GM18870 (cell line): ENCODE results near the gene NKD1.
"Not testable (repeated sequence)": the region's sequence is repeated elsewhere in the genome, so short reads cannot be mapped to it uniquely, and the experiment has no call there.

Experiments used
- ATAC-seq: cut with Tn5 transposase; IDR thresholded peaks from one replicate; pipeline ENCODE4 v1.9.1; 2021; ENCODE audit warnings: moderate library complexity; ENCODE audit not compliant: unreplicated experiment

Gene NKD1

DNA sequence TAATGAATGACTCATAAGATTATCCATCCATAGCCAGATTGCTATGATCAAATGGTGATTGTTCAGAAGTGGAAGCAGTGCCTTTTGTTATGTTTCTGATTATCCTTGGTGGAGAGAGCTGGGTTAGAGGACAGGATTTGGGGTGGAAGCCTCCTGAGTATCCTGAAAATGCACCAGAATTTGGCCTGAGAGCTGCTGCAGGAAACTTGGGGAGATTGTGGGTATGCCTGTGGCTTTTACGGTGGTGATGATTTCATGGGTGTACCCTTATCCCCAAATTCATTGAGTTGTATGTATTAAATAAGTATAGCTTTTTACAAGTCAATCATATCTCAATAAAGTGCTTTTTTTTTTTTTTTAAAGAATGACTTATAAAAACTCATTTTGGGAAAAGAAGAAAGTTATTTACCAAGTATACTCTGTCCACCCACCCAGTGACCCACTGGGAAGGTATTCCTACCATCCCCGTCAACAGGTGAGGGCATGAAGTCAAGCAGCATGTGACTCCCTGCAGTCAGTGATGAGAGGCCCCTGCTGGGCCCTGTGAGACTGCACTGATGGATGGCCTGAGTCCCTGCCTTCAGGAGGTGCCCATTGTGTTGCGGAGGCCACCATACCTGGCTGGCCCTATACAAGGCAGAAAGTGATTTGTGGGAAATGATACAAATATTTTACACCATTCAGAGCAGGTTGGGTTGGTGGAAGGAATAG, 28.4 kb downstream of the NKD1 start:
- ATAC-seq, result no peak

DNA sequence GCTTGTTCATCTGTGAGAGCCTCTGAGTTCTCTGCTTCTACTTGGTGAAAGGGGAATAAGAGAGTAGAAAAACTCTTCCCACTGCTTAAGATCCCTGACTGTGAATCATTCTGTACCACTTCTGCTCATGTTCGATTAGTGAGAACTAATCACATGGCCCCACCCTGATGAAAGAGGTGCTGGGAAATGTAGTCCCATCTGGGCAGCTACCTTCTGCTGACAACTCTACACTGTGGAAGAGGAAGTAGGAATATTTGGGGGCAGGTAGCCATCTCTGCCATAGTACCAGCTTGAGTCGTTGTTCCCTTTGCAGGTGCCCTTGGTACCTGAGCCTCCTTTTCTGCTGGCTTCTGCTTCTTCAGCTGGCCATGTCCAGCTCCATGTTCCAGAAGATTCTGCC, 29.9 kb downstream of the NKD1 start:
- no peak for ATAC-seq

DNA sequence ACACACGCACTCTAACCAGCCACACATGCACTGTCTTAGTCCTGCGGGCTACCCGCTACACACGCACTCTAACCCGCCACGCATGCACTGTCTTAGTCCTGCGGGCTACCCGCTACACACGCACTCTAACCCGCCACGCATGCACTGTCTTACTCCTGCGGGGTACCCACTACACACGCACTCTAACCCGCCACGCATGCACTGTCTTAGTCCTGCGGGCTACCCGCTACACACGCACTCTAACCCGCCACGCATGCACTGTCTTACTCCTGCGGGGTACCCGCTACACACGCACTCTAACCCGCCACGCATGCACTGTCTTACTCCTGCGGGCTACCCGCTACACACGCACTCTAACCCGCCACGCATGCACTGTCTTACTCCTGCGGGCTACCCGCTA, 31.2 kb downstream of the NKD1 start:
- ATAC-seq, result not testable (repeated sequence)

DNA sequence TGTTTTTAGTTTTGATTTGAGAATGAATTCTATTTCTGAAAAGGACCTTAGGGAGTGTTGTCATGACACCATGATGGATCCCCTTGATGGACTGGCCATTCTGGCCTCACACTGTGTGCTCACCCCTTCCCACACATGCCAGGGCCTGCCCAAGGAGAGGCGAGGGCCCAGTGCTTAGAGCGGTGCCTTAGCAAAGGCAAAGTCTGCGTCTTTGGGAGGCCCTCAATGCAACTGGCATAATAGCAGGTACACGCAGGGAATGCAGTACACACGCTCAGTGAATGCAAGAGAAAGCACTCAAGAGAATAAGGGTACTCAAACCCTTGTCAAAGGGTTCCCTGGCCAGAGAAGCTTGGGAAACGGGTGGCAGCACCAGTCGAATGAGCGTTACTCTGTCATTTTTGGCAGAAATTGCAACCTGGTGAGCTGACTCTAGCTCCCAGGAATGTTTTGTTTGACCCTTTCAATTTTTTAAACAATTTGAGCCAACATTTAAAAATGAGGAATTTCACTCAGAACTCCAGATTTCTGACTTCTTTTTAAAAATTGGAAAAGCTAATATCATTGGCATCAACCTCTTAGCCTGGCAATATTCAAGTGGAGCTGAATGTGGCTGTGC, 32.1 kb downstream of the NKD1 start:
- no peak for ATAC-seq

DNA sequence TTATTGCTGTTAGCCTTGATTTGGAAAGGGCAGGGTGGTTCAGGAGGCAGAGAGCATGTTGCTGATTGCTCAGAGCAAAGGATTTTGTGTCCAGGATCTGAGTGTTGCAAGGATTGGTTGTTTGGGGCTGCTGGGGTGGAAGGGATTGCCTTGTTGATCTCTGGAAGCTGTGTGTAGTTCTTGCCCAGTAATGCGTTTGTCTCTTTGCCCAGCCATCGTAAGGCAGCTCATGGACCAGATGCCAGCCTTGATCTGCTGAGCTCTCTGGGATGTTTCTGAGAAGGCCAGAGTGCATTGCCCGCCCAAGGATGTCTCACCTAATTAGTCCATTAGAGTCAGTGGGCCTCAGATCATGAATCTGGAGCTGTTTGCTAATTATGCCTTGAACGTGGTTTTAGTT, 33.6 kb downstream of the NKD1 start:
- ATAC-seq, result no peak

DNA sequence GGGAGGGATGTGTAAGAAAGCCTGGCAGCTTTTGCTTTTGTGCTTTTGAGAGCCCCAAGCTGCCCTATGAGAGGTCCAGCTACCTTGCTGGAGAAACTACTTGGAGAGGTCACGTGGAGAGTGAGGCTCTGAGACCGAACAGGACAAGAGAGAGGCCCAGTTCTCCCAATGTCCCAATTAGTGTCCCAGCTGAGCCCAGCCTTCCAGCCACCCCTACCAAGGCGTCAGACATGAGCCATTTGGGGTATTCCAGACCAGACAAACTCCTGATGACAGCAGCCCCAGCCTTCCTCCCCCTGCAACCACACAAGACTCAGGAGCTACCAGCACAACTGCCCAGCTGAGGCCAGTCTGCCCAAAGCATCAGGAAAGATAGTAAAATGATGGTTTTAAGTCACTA, 35.0 kb downstream of the NKD1 start:
- no peak for ATAC-seq

DNA sequence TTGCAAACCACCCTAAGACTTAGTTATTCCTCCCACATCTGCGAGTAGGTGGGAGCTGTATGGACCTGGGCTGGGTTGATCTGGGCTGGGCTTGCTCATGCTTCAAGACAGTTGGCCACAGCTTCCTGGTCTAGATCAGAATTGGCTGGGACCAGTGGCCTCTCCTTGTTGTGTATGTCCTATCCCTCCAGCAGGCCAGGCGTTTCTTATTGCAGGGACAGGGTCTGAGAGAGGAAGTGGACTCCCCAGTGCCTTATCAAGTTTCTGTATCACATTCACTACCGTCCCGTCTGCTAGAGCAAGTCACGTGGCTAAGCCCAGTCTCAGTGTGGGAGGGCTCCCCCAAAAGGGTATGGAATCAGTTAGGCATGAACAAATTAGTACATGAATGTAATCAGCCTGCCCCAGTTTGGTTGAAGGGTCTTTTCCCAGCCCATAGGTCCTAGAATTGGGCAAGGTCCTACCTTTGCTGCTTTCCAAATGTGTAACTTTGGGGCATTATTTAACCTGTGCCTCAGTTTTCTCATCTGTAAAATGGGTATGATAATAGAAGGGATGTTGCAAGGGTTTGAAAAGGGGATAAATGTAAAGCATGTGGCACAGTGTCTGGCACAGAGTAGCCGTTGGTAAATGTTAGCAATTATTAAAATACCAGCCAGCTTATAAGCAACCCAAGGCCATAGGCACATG, 36.0 kb downstream of the NKD1 start:
- no peak for ATAC-seq

DNA sequence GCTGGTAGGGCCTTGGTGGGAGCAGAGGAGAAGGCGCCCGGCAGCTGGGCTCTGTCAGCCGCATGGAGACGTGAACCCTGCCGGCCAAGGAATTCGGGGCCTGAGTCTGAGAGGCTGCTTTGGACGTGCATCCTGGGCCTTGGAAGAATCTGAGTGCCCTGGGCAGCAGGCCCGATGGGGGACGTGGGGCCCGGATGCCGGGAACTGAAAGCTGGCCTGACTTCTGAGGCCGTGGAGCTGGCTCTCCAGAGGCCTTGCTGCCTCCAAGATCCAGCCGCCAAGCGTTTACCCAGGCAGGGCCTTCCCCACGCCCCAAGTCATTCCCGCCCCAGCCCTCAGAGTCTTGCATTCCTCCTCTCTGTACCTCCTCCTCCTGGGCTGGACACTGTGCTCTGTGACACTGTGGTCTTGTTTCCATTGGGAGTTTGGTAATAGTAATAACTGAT, 37.2 kb downstream of the NKD1 start:
- no peak for ATAC-seq

DNA sequence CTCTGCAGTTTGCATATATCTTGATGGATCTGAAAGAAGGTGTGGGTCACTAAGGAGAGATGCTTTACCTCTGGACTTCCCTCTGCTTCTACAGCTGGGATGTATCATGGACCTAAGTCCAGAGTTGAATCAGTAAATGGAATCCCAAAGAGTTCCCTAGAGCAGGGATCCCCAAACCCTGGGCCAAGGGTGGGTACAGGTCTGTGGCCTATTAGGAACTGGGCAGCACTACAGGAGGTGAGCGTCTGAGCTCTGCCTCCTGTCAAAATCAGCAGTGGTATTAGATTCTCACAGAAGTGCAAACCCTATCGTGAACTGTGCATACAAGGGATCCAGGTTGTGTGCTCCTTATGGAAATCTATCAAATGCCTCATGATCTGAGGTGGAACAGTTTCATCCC, 39.3 kb downstream of the NKD1 start:
- ATAC-seq, result no peak

DNA sequence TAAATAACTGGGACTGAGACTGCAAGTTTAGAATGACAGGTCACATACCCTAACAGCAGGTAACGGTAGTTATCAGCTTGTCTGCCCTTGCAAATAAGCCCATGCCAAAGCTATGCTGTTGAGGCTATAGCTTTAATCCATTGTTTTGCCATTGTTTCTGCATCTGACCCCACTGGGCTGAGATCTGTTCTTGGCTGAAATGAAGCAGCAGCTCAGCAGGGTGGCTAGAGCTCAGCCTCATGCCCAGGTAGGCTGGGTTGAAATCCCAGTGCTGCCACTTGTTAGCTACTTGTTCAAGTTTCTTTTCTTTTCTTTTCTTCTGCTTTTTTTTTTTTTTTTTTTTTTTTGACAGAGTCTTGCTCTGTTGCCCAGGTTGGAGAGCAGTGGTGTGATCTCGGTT, 40.1 kb downstream of the NKD1 start:
- no peak for ATAC-seq

DNA sequence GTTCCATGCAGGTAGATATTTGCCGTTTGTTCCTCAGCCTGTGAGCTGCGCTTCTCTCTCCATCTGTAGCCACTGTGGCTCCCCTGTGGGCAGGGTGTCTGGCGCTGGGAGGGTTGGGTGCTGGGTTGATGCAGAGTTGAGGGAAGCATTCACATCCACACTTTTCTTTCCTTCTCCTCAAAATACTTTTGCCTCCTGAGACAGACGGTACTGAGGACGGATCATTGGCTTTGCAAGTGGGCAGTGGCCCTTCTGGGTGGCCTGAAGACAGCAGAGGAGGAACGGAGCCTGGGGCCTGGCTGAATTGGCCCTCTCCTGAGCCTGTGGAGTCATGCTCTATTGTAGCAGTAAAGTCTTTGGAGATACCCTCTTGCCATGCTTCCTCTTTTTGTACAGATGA, 43.0 kb downstream of the NKD1 start:
- ATAC-seq, result no peak

DNA sequence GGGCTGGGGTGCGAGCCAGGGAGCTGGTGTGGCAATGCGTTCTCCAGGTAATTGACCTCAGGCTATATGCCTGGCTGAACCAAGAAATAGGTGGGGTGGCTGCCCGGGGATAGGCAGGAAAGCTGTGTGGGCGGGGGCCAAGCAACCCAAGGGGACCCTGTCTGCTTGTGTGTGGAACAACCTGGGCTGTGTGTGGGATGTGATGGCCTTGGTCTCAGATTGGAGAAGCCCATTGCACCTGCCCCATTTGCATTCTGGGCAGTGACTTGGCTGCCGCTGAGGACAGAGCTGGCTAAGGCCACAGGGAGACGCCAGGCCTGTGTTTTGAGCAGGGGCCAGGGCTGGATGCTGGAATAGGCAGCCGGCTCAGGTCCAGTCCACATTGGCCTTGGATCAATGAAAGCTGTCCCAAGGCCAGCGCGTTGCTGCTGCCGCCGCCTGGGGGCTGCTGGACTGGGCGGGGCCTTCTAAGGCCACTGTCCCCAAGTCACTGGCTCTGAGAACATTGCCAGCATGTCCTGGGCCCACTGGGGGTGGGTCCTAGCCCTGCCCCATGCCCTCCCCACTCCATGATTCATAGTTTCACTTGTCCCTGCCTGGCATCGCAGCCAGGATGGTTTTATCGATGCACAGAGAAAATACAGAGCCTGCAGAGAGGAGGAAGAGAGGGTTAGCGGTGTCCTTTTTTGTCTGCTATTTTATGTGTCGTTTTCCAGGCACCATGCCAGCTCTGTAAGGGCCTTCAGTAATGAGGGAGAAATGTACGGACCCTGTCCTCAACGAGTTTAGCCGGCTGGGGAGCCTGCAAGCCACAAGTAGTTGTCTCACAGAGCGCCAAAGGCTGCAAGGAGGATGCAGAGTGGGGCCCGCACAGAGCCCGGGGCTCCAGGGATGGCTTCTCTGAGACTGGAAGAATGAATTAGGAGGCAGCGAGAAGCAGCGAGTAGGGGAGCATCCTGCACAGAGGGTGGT, 43.9 kb downstream of the NKD1 start:
- ATAC-seq, result no peak

DNA sequence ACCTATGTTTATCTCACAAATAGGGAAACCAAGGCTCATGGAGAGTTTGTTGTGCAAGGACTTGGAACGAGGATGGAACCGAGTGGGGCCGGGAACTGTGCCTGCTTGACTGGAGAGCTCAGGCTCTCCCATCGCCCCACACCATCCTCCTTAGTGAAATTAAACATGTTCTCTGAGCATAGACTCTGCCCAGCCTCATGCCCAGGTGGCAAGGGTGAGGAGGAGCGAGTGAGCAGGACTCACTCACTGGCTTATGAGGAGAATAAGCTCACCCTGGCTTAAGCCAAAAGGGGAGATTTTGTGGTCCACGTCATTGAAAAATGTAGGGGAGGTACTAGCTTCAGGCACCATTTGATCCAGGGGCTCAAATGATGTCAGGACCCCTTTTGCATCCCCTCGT, 44.8 kb downstream of the NKD1 start:
- no peak for ATAC-seq

DNA sequence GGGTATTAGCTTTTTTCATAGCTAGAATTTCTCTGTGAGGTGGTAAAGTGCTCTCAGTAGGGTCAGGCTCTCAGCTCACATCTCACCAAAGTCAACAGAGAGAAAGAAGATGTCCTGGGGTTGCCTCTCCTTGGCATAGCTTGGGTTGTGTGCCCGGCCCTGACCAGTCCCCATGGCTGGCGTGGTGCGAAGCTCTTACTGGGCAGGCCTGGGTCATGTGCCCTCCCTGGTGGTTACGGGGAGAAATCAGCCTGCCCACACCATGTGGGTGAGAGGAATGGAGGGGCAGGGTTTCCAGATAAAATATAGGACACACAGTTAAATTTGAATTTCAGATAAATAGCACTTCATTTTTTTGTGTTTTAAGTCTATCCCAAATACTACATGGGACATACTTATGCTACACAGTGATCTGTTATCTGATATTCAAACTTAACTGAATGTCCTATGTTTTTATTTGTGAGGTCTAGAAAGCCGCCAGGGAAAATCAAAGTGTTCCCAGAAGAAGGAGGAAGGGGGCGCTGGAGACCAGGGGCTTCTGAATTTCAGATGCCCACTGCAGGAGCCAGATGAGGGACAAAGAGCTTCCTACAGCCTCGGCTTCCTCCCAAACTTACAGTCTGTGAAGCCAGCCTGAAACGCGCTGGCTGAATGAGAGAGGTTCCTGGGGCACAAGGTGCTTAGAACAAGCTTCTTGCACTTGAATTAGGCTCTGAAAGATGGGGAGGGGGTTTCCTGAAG, 45.4 kb downstream of the NKD1 start:
- ATAC-seq, result no peak

DNA sequence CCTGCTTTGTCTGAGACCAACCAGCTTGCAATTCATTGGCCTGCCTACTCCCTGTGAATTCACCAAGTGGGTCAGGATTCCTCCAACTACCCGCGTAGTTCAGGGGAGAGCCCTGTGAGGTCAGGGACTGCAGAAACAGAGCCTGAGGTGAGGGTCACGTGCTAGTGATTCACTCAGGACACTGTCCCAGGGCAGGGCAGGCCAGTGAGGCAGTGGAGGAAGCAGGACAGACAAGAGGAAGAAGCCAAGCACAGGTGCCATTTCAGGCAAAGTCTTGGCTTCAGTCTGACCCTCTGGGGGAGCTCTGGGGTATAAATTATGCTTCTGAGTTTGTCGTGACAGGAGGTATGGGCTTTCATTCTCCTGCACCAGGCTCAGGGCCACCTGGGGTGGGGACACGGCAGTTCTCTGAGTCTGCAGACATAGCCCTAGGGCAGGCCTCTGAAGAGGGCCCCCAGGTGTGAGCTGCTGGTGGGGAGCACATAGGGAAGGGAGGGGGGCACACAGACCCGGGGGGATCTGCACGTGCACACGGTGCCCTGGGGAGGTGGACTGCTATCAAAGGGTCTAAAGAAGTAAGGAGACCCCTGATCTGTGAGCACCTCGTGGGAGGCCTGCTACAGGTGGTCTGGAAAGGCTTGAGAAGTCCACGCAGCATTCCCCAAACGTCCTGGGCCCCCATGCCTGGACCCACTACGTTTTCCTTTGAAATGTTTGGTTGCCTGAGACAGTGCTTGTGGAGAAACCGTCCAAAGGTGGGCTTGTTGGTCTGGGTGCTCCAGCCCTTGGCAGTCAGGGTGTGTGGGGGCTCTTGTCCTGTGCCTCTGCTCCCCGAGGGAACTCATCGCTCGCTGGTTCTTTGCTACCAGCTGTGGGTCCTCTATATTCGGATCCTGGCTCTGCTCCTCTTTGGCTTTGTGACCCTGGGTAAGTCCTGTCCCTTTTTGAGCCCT, 46.4 kb downstream of the NKD1 start:
- no peak for ATAC-seq

DNA sequence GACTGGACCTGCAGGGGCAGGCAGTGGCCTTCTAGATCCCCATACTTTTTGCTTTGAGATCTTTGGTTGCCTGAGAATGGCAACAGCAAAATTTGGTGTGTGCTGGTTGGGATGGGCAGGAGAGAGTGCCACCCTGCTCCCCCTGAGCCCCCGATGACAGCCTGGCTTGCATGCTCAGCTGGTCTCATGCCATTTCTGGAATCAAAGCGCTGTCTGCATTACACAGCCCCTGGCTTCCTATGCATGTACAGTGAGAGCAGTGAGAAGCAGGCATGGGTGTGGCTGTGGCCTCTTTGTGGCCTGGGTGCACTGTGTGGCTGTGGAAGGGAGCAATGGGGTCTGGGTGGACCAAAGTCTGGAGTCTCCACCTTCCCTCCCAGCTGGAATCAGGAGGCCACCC, 47.7 kb downstream of the NKD1 start:
- ATAC-seq, result no peak

DNA sequence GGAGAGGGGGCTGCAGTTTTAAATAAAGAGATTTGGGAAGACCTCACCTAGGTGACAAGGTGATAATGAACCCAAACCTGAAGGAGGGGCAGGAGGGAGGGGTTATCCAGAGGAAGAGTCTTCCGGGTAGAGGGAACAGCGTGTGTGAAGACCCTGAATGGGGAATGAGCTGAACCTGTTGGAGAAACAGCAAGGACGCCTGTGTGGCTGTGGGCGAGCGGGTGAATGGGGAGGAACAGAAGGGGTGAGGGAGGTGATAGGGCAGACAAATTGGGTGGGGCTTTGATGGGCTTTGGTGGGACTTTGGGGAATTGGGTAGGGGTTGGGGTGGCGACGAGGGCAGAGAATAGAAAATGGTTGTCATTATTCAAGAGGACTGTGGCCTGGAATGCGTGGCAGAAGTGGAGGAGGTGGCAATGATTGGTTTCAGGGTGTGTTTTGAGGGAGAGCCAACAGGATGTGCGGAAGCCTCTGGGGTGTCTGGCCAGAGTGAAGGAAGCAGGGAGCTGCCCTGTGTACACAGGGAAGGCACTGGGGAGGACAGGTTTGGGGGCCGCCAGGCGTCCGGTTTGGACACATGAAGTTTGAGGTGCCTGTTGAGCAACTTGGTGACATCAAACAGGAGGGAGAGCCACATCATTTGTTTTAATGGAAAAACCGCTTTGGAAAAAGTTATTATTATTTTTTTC, 48.7 kb downstream of the NKD1 start:
- no peak for ATAC-seq

DNA sequence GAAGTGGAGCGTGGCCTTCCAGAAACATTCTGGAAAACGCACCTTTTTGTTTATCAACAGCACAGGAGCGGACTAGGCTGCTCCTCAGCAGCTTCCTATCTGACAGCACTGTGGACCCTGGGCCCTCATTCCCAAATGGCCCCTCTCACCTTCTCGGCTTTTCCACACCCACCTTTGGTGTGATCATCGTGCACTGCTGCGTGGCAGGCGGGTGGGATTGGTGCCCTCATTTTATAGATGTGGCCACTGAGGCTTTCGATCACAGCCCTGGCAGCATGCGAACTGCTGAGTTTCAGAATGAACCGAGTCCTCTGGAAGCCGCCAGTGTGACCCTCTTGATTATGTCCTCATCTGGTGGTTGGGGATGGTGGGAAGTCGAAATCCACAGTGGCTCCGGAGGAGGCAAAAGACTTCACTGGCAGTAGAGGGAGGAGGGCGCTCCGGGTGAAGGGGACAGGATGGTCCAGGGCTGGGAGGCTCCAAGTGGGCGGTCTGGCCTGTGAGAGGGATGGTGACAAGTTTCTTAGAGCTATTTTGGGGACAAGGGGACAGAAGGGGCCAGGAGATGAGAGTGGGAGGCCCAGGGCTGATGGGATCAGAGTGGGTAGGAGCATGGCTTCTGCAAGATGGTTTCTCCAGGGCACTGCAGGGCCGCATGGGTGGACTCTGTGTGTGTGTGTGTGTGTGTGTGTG, 49.5 kb downstream of the NKD1 start:
- no peak for ATAC-seq
